GM23338 (cell line): ENCODE results near the gene TPO. TPM values are rescaled to one million over a fixed set of nuclear protein-coding genes. Genes with fewer than 3 reads are reported as not detected.
A peak's percentile ranks its signal among the peaks of the same experiment; 100 is the strongest.

Experiments used
- ATAC-seq: fragments of 200-7000 bp; cut with Tn5 transposase; 3 replicates; pipeline ENCODE4 v1.9.1; 2020
- DNase-seq: peaks from one replicate; pipeline ENCODE4 v3.0.0-alpha.2; 2015; ENCODE audit warnings: low spot score
- H2AFZ ChIP-seq: fragments of 200-600 bp; sonication (generic); 2 replicates; pipeline ENCODE4 v1.8.0; 2016; ENCODE audit warnings: antibody characterized with exemption, mild to moderate bottlenecking, moderate library complexity
- H3F3A ChIP-seq: fragments of 200-600 bp; sonication (generic); replicated peaks from 2 replicates; pipeline ENCODE4 v1.8.0; 2017; ENCODE audit warnings: antibody characterized with exemption, mixed run types, low read depth
- H3K27ac ChIP-seq: fragments of 200-600 bp; sonication (generic); 2 replicates; pipeline ENCODE4 v1.6.1; 2016; ENCODE audit warnings: low read depth
- H3K27me3 ChIP-seq: fragments of 200-600 bp; sonication (generic); 2 replicates; pipeline ENCODE4 v1.8.0; 2016; ENCODE audit warnings: mild to moderate bottlenecking, mixed run types, moderate library complexity; ENCODE audit not compliant: insufficient read depth
- H3K36me3 ChIP-seq: fragments of 200-600 bp; sonication (generic); 2 replicates; pipeline ENCODE4 v1.8.0; 2016; ENCODE audit warnings: mild to moderate bottlenecking; ENCODE audit not compliant: insufficient read depth
- H3K4me1 ChIP-seq: fragments of 200-600 bp; sonication (generic); 2 replicates; pipeline ENCODE4 v1.8.0; 2016; ENCODE audit warnings: mild to moderate bottlenecking, moderate library complexity; ENCODE audit not compliant: insufficient read depth
- H3K4me2 ChIP-seq: fragments of 200-600 bp; sonication (generic); 2 replicates; pipeline ENCODE4 v1.7.1; 2017; ENCODE audit warnings: mixed run types
- H3K4me3 ChIP-seq: fragments of 200-600 bp; sonication (generic); 2 replicates; pipeline ENCODE4 v1.6.1; 2016; ENCODE audit warnings: mixed run types
- H3K79me2 ChIP-seq: fragments of 200-600 bp; sonication (generic); replicated peaks from 2 replicates; pipeline ENCODE4 v1.8.0; 2017; ENCODE audit warnings: mild to moderate bottlenecking; ENCODE audit not compliant: insufficient read depth
- H3K9me2 ChIP-seq: fragments of 200-600 bp; sonication (generic); 2 replicates; pipeline ENCODE4 v1.8.0; 2017; ENCODE audit not compliant: insufficient read depth
- H4K20me1 ChIP-seq: fragments of 200-600 bp; sonication (generic); replicated peaks from 2 replicates; pipeline ENCODE4 v1.8.0; 2017; ENCODE audit warnings: mild to moderate bottlenecking; ENCODE audit not compliant: insufficient read depth
- H3K27ac Mint-ChIP-seq: 2 replicates; pipeline ENCODE4 v1.8.0; 2020; ENCODE audit warnings: inconsistent platforms, mild to moderate bottlenecking, moderate library complexity, mixed read lengths
- H3K27me3 Mint-ChIP-seq: 3 replicates; pipeline ENCODE4 v1.8.0; 2022; ENCODE audit warnings: low read depth, mild to moderate bottlenecking, moderate library complexity, mixed read lengths, inconsistent platforms; ENCODE audit not compliant: insufficient read depth, poor library complexity
- H3K36me3 Mint-ChIP-seq: 3 replicates; pipeline ENCODE4 v1.8.0; 2021; ENCODE audit warnings: low read depth, mild to moderate bottlenecking, inconsistent platforms, moderate library complexity, mixed read lengths
- H3K4me1 Mint-ChIP-seq: 3 replicates; pipeline ENCODE4 v1.8.0; 2020; ENCODE audit warnings: mild to moderate bottlenecking, inconsistent platforms, mixed read lengths
- H3K4me3 Mint-ChIP-seq: 3 replicates; pipeline ENCODE4 v1.8.0; 2021; ENCODE audit warnings: moderate library complexity, mild to moderate bottlenecking, inconsistent platforms, mixed read lengths
- H3K9me3 Mint-ChIP-seq: 3 replicates; pipeline ENCODE4 v1.8.0; 2020; ENCODE audit warnings: moderate library complexity, mild to moderate bottlenecking, inconsistent platforms, mixed read lengths
- CREB1 ChIP-seq: fragments of 250-450 bp; sonication (Bioruptor Pico); IDR thresholded peaks from 2 replicates; pipeline ENCODE4 v1.5.0; 2020; ENCODE audit warnings: low read depth, mild to moderate bottlenecking, moderate library complexity
- ETS1 ChIP-seq: IDR thresholded peaks from 2 replicates; pipeline ENCODE4 v1.6.1; 2016; ENCODE audit warnings: antibody characterized with exemption
- EZH2 ChIP-seq: fragments of 200-600 bp; sonication (generic); IDR thresholded peaks from one replicate; pipeline ENCODE4 v1.8.0; 2017; ENCODE audit warnings: antibody characterized with exemption, mild to moderate bottlenecking, low read depth; ENCODE audit not compliant: unreplicated experiment
- EZH2phosphoT487 ChIP-seq: fragments of 200-600 bp; sonication (generic); IDR thresholded peaks from one replicate; pipeline ENCODE4 v1.8.1; 2018; ENCODE audit warnings: antibody characterized with exemption; ENCODE audit not compliant: unreplicated experiment
- JUNB ChIP-seq: IDR thresholded peaks from one replicate; pipeline ENCODE4 v1.6.1; 2016; ENCODE audit warnings: antibody characterized with exemption; ENCODE audit not compliant: unreplicated experiment
- NANOG ChIP-seq: IDR thresholded peaks from 2 replicates; pipeline ENCODE4 v1.6.1; 2016; ENCODE audit warnings: antibody characterized with exemption, borderline replicate concordance
- POLR2AphosphoS5 ChIP-seq: IDR thresholded peaks from 2 replicates; pipeline ENCODE4 v1.6.1; 2016; ENCODE audit warnings: antibody characterized with exemption, low read depth
- REST ChIP-seq: IDR thresholded peaks from one replicate; pipeline ENCODE4 v1.6.1; 2018; ENCODE audit warnings: antibody characterized with exemption; ENCODE audit not compliant: unreplicated experiment
- STAT1 ChIP-seq: IDR thresholded peaks from one replicate; pipeline ENCODE4 v1.6.1; 2016; ENCODE audit warnings: antibody characterized with exemption; ENCODE audit not compliant: unreplicated experiment
- ZNF114 ChIP-seq: fragments of 250-450 bp; sonication (Bioruptor Pico); IDR thresholded peaks from 2 replicates; pipeline ENCODE4 v1.5.0; 2020; ENCODE audit warnings: mild to moderate bottlenecking, moderate library complexity
- ZNF331 ChIP-seq: fragments of 250-450 bp; sonication (Bioruptor Pico); IDR thresholded peaks from 2 replicates; pipeline ENCODE4 v1.5.0; 2020; ENCODE audit warnings: low read depth, mild to moderate bottlenecking, moderate library complexity
- polyA plus RNA-seq: library from polyadenylated mRNA; unstranded; fragments of >200 nt; fragmentation: Nextera tagmentation; extraction: Ambion mirVana; gene quantifications from 2 replicates; pipeline ENCODE4 v1.2.1, GENCODE V29; 2016
- total RNA-seq: library from RNA; depleted of rRNA; stranded (reverse); fragments of >200 nt; shearing (Covaris generic); gene quantifications from 2 replicates; pipeline ENCODE4 v1.2.3, GENCODE V29; 2014
- TF ChIP-seq, protein P1 (sequence below), 2 experiments: fragments of 200-600 bp in 1 of 2; sonication (generic) in 1 of 2; conservative IDR thresholded peaks; 2 replicates each; pipeline versions ENCODE4 v1.5.1 to v1.6.1; 2016 to 2017; ENCODE audit warnings: antibody characterized with exemption in 2 of 2, low read depth in 2 of 2, mild to moderate bottlenecking in 2 of 2, moderate library complexity in 1 of 2
- TF ChIP-seq, protein P2 (sequence below): fragments of 250-450 bp; sonication (Bioruptor Pico); IDR thresholded peaks from 2 replicates; pipeline ENCODE4 v1.5.0; 2020; ENCODE audit warnings: mild to moderate bottlenecking, moderate library complexity

TPO gene
- total and polyA plus RNA-seq, 2 experiments from 2014 or later: 0.74 TPM; not detected in 1

DNA sequence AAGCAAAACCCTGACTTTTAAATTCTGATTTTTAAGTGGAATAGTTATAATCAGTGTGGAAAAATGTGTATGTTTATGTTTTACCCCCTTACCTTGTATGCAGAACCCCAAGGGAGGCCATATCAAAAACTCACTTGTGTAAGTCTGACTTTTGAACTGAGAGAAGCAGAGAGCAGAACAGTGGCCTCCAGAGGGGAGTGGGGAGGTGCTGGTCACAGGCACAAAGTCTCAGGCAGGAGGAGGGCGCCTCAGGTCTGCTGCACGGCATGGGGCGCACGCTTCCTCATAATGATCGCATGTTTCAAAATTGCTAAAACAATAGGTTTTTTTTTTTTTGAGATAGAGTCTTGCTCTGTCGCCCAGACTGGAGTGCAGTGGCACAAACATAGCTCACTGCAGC is 127.8 kb downstream of the TPO start:
- peaks cover 5% of the 10 kb centered on the region; the same call in 1 of the 3 replicates for H3K4me1 Mint-ChIP-seq
- H3K27ac Mint-ChIP-seq: 0 out of 2 replicates have a peak overlapping the region, but pooled peaks have one; percentile 15
- no peaks in the 10 kb centered on the region for H3K4me1 ChIP-seq
- peaks cover 4% of the 10 kb centered on the region; the same call in 1 of the 3 replicates for H3K9me3 Mint-ChIP-seq
- 0 out of 3 replicates have a peak, but pooled peaks cover 3% of the 10 kb centered on the region for H3K36me3 Mint-ChIP-seq
- no peaks in the 10 kb centered on the region for H3K9me2 ChIP-seq
- no peak overlapping the region for H3K4me3 Mint-ChIP-seq
- no peaks in the 10 kb centered on the region for H3F3A ChIP-seq
- H3K79me2 ChIP-seq: no peaks in the 10 kb centered on the region
- H3K4me3 ChIP-seq: no peak overlapping the region
- TF ChIP-seq EZH2phosphoT487 (no peak), EZH2 (no peak), NANOG (no peak), CREB1 (CRISPR knock-in tag) (no peak), REST (no peak), ZNF114 (CRISPR knock-in tag) (no peak), ETS1 (no peak), ZNF331 (CRISPR knock-in tag) (no peak), JUNB (no peak), POLR2AphosphoS5 (no peak), STAT1 (no peak)
- TF ChIP-seq, protein P1, sequence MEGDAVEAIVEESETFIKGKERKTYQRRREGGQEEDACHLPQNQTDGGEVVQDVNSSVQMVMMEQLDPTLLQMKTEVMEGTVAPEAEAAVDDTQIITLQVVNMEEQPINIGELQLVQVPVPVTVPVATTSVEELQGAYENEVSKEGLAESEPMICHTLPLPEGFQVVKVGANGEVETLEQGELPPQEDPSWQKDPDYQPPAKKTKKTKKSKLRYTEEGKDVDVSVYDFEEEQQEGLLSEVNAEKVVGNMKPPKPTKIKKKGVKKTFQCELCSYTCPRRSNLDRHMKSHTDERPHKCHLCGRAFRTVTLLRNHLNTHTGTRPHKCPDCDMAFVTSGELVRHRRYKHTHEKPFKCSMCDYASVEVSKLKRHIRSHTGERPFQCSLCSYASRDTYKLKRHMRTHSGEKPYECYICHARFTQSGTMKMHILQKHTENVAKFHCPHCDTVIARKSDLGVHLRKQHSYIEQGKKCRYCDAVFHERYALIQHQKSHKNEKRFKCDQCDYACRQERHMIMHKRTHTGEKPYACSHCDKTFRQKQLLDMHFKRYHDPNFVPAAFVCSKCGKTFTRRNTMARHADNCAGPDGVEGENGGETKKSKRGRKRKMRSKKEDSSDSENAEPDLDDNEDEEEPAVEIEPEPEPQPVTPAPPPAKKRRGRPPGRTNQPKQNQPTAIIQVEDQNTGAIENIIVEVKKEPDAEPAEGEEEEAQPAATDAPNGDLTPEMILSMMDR (conservative IDR thresholded peaks at IDR 0.05; ENCODE audit: low read depth in 2 of 2): no peak
- TF ChIP-seq, protein P2, sequence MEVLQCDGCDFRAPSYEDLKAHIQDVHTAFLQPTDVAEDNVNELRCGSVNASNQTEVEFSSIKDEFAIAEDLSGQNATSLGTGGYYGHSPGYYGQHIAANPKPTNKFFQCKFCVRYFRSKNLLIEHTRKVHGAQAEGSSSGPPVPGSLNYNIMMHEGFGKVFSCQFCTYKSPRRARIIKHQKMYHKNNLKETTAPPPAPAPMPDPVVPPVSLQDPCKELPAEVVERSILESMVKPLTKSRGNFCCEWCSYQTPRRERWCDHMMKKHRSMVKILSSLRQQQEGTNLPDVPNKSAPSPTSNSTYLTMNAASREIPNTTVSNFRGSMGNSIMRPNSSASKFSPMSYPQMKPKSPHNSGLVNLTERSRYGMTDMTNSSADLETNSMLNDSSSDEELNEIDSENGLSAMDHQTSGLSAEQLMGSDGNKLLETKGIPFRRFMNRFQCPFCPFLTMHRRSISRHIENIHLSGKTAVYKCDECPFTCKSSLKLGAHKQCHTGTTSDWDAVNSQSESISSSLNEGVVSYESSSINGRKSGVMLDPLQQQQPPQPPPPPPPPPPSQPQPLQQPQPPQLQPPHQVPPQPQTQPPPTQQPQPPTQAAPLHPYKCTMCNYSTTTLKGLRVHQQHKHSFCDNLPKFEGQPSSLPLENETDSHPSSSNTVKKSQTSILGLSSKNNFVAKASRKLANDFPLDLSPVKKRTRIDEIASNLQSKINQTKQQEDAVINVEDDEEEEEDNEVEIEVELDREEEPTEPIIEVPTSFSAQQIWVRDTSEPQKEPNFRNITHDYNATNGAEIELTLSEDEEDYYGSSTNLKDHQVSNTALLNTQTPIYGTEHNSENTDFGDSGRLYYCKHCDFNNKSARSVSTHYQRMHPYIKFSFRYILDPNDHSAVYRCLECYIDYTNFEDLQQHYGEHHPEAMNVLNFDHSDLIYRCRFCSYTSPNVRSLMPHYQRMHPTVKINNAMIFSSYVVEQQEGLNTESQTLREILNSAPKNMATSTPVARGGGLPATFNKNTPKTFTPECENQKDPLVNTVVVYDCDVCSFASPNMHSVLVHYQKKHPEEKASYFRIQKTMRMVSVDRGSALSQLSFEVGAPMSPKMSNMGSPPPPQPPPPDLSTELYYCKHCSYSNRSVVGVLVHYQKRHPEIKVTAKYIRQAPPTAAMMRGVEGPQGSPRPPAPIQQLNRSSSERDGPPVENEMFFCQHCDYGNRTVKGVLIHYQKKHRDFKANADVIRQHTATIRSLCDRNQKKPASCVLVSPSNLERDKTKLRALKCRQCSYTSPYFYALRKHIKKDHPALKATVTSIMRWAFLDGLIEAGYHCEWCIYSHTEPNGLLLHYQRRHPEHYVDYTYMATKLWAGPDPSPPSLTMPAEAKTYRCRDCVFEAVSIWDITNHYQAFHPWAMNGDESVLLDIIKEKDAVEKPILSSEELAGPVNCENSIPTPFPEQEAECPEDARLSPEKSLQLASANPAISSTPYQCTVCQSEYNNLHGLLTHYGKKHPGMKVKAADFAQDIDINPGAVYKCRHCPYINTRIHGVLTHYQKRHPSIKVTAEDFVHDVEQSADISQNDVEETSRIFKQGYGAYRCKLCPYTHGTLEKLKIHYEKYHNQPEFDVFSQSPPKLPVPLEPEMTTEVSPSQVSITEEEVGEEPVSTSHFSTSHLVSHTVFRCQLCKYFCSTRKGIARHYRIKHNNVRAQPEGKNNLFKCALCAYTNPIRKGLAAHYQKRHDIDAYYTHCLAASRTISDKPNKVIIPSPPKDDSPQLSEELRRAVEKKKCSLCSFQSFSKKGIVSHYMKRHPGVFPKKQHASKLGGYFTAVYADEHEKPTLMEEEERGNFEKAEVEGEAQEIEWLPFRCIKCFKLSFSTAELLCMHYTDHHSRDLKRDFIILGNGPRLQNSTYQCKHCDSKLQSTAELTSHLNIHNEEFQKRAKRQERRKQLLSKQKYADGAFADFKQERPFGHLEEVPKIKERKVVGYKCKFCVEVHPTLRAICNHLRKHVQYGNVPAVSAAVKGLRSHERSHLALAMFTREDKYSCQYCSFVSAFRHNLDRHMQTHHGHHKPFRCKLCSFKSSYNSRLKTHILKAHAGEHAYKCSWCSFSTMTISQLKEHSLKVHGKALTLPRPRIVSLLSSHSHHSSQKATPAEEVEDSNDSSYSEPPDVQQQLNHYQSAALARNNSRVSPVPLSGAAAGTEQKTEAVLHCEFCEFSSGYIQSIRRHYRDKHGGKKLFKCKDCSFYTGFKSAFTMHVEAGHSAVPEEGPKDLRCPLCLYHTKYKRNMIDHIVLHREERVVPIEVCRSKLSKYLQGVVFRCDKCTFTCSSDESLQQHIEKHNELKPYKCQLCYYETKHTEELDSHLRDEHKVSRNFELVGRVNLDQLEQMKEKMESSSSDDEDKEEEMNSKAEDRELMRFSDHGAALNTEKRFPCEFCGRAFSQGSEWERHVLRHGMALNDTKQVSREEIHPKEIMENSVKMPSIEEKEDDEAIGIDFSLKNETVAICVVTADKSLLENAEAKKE (CRISPR knock-in tag): no peak
- peaks cover 5% of the 10 kb centered on the region for H3K27me3 Mint-ChIP-seq
- no peaks in the 10 kb centered on the region for H3K27me3 ChIP-seq
- no peaks in the 10 kb centered on the region for H3K36me3 ChIP-seq
- H3K27ac ChIP-seq: no peak overlapping the region
- no peak overlapping the region for H3K4me2 ChIP-seq
- DNase-seq (no peak), ATAC-seq (no peak)
- H4K20me1 ChIP-seq: no peaks in the 10 kb centered on the region
- H2AFZ ChIP-seq: no peak overlapping the region
